Stimulated activated CD8-positive, alpha-beta memory T cell treated with anti-CD3 and anti-CD28 coated beads, Interleukin-15, amount 100 ng/mL, for 4 hours (primary cell): ENCODE results near the gene ECT2L.
"Not testable (repeated sequence)": the region's sequence is repeated elsewhere in the genome, so short reads cannot be mapped to it uniquely, and the experiment has no call there.

ENCODE experiments used
- DNase-seq, 2 donors: peaks; one replicate each; pipeline ENCODE4 v3.0.0-alpha.2; 2020; ENCODE audit warnings: low read depth in 2 of 2

The ECT2L gene

GRCh38 chr6:138936873-138937272, 141.0 kb downstream of the ECT2L start:
- DNase-seq = not testable (repeated sequence)

- no peak for DNase-seq
Measured at GRCh38 chr6:138943089-138943625, 147.3 kb downstream of the ECT2L start.

- DNase-seq = peak in 1 of 2 donors; percentile 10
Measured at GRCh38 chr6:138944412-138944811, 148.5 kb downstream of the ECT2L start.

GRCh38 chr6:138945354-138945753, 149.5 kb downstream of the ECT2L start:
- no peak for DNase-seq

GRCh38 chr6:138948004-138948403, 152.1 kb downstream of the ECT2L start:
- DNase-seq = no peak

GRCh38 chr6:138948546-138949179, 152.8 kb downstream of the ECT2L start:
- no peak for DNase-seq

- no peak for DNase-seq
Measured at GRCh38 chr6:138953451-138953850, 157.6 kb downstream of the ECT2L start.
